ENCODE results near the gene PRMT1. TPM values are rescaled to one million over a fixed set of nuclear protein-coding genes. Genes with fewer than 3 reads are reported as not detected.
"Not testable (repeated sequence)": the region's sequence is repeated elsewhere in the genome, so short reads cannot be mapped to it uniquely, and the experiment has no call there.

Gene PRMT1
- 100 to 1,000 TPM; 116 to 118 TPM for total RNA-seq

- H3K4me3 ChIP-seq = peak within 1 kb of the TSS; percentile 87
- H3K27ac ChIP-seq = peak within 1 kb of the TSS; percentile 90 to 93
- ATAC-seq (ENCODE audit: insufficient number of reproducible peaks, low FRiP score, low read depth) = no peak
- peaks cover 24 to 41% of the 10 kb centered on the region in 2 donors for H3K4me1 ChIP-seq (ENCODE audit: control insufficient read depth in 1 of 2, low read depth in 2 of 2)
- H3K9me3 ChIP-seq = no peaks in the 10 kb centered on the region
- no peaks in the 10 kb centered on the region for H3K27me3 ChIP-seq (replicated peaks; ENCODE audit: insufficient read depth)
- DNase-seq (ENCODE audit: low spot score) = no peak
- TF ChIP-seq CTCF (IDR thresholded peaks at IDR 0.05) = no peak
- H3K36me3 ChIP-seq = peaks cover 11% of the 10 kb centered on the region
Measured at GRCh38 chr19:49677231-49677900, at the start of gene PRMT1. Gene PRMT1 (plus strand): TSS chr19:49677271. CDS start chr19:49677281, 10 bp downstream.

GRCh38 chr19:49629659-49630058 lies 47.4 kb upstream of the PRMT1 start:
- peaks cover 18% of the 10 kb centered on the region for H3K36me3 ChIP-seq
- no peaks in the 10 kb centered on the region for H3K27me3 ChIP-seq (replicated peaks; ENCODE audit: insufficient read depth)
- ATAC-seq (ENCODE audit: insufficient number of reproducible peaks, low FRiP score, low read depth) (no peak), DNase-seq (ENCODE audit: low spot score) (no peak)
- H3K27ac ChIP-seq = peak overlapping the region; percentile 4 to 20
- H3K4me1 ChIP-seq (ENCODE audit: control insufficient read depth in 1 of 2, low read depth in 2 of 2) = peaks cover 4 to 24% of the 10 kb centered on the region in 2 donors
- H3K4me3 ChIP-seq = no peak overlapping the region
- H3K9me3 ChIP-seq = no peaks in the 10 kb centered on the region
- TF ChIP-seq CTCF (IDR thresholded peaks at IDR 0.05) = no peak

GRCh38 chr19:49631014-49631588 lies 46.0 kb upstream of the PRMT1 start:
- no peak overlapping the region for H3K4me3 ChIP-seq
- H3K27me3 ChIP-seq (replicated peaks; ENCODE audit: insufficient read depth) = no peaks in the 10 kb centered on the region
- ATAC-seq (ENCODE audit: insufficient number of reproducible peaks, low FRiP score, low read depth) (no peak), DNase-seq (ENCODE audit: low spot score) (no peak)
- peak overlapping the region in 1 of 2 donors; percentile 0 for H3K27ac ChIP-seq
- no peaks in the 10 kb centered on the region for H3K9me3 ChIP-seq
- H3K36me3 ChIP-seq = peaks cover 22% of the 10 kb centered on the region
- peaks cover 4 to 24% of the 10 kb centered on the region in 2 donors for H3K4me1 ChIP-seq (ENCODE audit: control insufficient read depth in 1 of 2, low read depth in 2 of 2)
- TF ChIP-seq CTCF (IDR thresholded peaks at IDR 0.05) = no peak

- TF ChIP-seq CTCF (IDR thresholded peaks at IDR 0.05) = no peak
- ATAC-seq (ENCODE audit: insufficient number of reproducible peaks, low FRiP score, low read depth) = no peak
- H3K27ac ChIP-seq = no peak overlapping the region
Measured at GRCh38 chr19:49631610-49632192, 45.4 kb upstream of the PRMT1 start.

GRCh38 chr19:49632576-49632975 lies 44.5 kb upstream of the PRMT1 start:
- H3K27ac ChIP-seq = no peak overlapping the region
- H3K27me3 ChIP-seq (replicated peaks; ENCODE audit: insufficient read depth) = no peaks in the 10 kb centered on the region
- no peak overlapping the region for H3K4me3 ChIP-seq
- no peaks in the 10 kb centered on the region for H3K9me3 ChIP-seq
- DNase-seq (ENCODE audit: low spot score) = no peak
- ATAC-seq (ENCODE audit: insufficient number of reproducible peaks, low FRiP score, low read depth) = no peak
- peaks cover 11% of the 10 kb centered on the region for H3K36me3 ChIP-seq
- no peak for TF ChIP-seq CTCF (IDR thresholded peaks at IDR 0.05)
- H3K4me1 ChIP-seq (ENCODE audit: control insufficient read depth in 1 of 2, low read depth in 2 of 2) = peaks cover 4 to 27% of the 10 kb centered on the region in 2 donors

More at GRCh38 chr19:49631610-49632192, 45.4 kb upstream of the PRMT1 start:
- Histone ChIP-seq H3K36me3 (peaks cover 16% of the 10 kb centered on the region), H3K9me3 (no peaks in the 10 kb centered on the region), H3K4me1 (ENCODE audit: control insufficient read depth in 1 of 2, low read depth in 2 of 2) (peaks cover 4 to 24% of the 10 kb centered on the region in 2 donors), H3K4me3 (no peak overlapping the region), H3K27me3 (replicated peaks; ENCODE audit: insufficient read depth) (no peaks in the 10 kb centered on the region)
- DNase-seq (ENCODE audit: low spot score) = no peak

GRCh38 chr19:49633273-49633672 lies 43.8 kb upstream of the PRMT1 start:
- not testable (repeated sequence) for ATAC-seq (ENCODE audit: insufficient number of reproducible peaks, low FRiP score, low read depth); H3K9me3 ChIP-seq; H3K27me3 ChIP-seq (replicated peaks; ENCODE audit: insufficient read depth); H3K4me3 ChIP-seq; H3K27ac ChIP-seq; DNase-seq (ENCODE audit: low spot score)
- H3K36me3 ChIP-seq = peaks cover 11% of the 10 kb centered on the region
- H3K4me1 ChIP-seq (ENCODE audit: control insufficient read depth in 1 of 2, low read depth in 2 of 2) = peaks cover 4 to 33% of the 10 kb centered on the region in 2 donors
